Natural killer cell (primary cell): Measurements from ENCODE around the gene CLDN10. TPM values are rescaled to one million over a fixed set of nuclear protein-coding genes. Genes with fewer than 3 reads are reported as not detected.
"Not testable (repeated sequence)": the region's sequence is repeated elsewhere in the genome, so short reads cannot be mapped to it uniquely, and the experiment has no call there.

Experiments used
- ATAC-seq, 3 donors: fragments of 150-1000 bp in 2 of 3; fragments of 200-7000 bp in 1 of 3; cut with Tn5 transposase; 1 replicate in 1 of 3; 2 replicates in 2 of 3; pipeline ENCODE4 v1.10.0; 2021; ENCODE audit warnings: mild to moderate bottlenecking in 2 of 3, moderate library complexity in 2 of 3
- DNase-seq, 2 donors: peaks; one replicate each; pipeline versions ENCODE4 v3.0.0 to v3.0.0-alpha.2; 2013 to 2021; ENCODE audit warnings: mixed read lengths in 1 of 2
- H3K27ac ChIP-seq: one replicate; pipeline ENCODE4 v1.5.1; 2013; ENCODE audit warnings: mild to moderate bottlenecking, low read length
- H3K27me3 ChIP-seq: one replicate; pipeline ENCODE4 v1.6.1; 2013; ENCODE audit warnings: low read length; ENCODE audit not compliant: control insufficient read depth, insufficient read depth
- H3K36me3 ChIP-seq: one replicate; pipeline ENCODE4 v1.6.1; 2013; ENCODE audit warnings: low read length; ENCODE audit not compliant: control insufficient read depth, insufficient read depth
- H3K4me1 ChIP-seq: one replicate; pipeline ENCODE4 v1.6.1; 2013; ENCODE audit warnings: low read length; ENCODE audit not compliant: control insufficient read depth, insufficient read depth
- H3K4me3 ChIP-seq: one replicate; pipeline ENCODE4 v1.5.1; 2013; ENCODE audit warnings: low read length
- H3K9me3 ChIP-seq: one replicate; pipeline ENCODE4 v1.6.1; 2013; ENCODE audit warnings: low read length; ENCODE audit not compliant: control insufficient read depth, insufficient read depth
- H3K27ac Mint-ChIP-seq, 2 donors: one replicate each; pipeline ENCODE4 v1.8.0; 2022; ENCODE audit warnings: mild to moderate bottlenecking in 2 of 2, mixed read lengths in 2 of 2, moderate library complexity in 1 of 2
- H3K27me3 Mint-ChIP-seq, 2 donors: one replicate each; pipeline ENCODE4 v1.8.0; 2022; ENCODE audit warnings: low read depth in 2 of 2, mixed read lengths in 2 of 2
- H3K36me3 Mint-ChIP-seq: one replicate; pipeline ENCODE4 v1.8.0; 2022; ENCODE audit warnings: mixed read lengths
- H3K4me1 Mint-ChIP-seq, 2 donors: one replicate each; pipeline ENCODE4 v1.8.0; 2022; ENCODE audit warnings: mixed read lengths in 2 of 2
- H3K4me3 Mint-ChIP-seq: one replicate; pipeline ENCODE4 v1.8.0; 2022; ENCODE audit warnings: mild to moderate bottlenecking, moderate library complexity, mixed read lengths
- H3K9me3 Mint-ChIP-seq, 2 donors: one replicate each; pipeline ENCODE4 v1.8.0; 2022; ENCODE audit warnings: mixed read lengths in 2 of 2
- WGBS: methylation state at CpG from one replicate; pipeline ENCODE4 v1.1.7; 2013; ENCODE audit warnings: missing lambda C conversion rate; ENCODE audit not compliant: insufficient coverage; 5-methylcytosine and 5-hydroxymethylcytosine counted together
- intact Hi-C: fragments of 100-400 bp; cut with micrococcal nuclease; formaldehyde crosslinking; loops from one replicate; pipeline ENCODE4 v1.14.2; 2022
- total RNA-seq, 4 donors: library from RNA; stranded (reverse); fragments of 120-200 nt in 1 of 4; gene quantifications; one replicate each; pipeline versions ENCODE4 v1.2.3 to v1.2.4, GENCODE V29; 2013 to 2022
- TF ChIP-seq, protein P1 (sequence below): fragments of 200-600 bp; IDR thresholded peaks from one replicate; pipeline ENCODE4 v1.8.0; 2022; ENCODE audit warnings: antibody characterized with exemption

The CLDN10 gene
- total RNA-seq, 3 donors from 2014 or later (not counting 1 experiment from before 2014, with no cell fraction given), result not detected

DNA sequence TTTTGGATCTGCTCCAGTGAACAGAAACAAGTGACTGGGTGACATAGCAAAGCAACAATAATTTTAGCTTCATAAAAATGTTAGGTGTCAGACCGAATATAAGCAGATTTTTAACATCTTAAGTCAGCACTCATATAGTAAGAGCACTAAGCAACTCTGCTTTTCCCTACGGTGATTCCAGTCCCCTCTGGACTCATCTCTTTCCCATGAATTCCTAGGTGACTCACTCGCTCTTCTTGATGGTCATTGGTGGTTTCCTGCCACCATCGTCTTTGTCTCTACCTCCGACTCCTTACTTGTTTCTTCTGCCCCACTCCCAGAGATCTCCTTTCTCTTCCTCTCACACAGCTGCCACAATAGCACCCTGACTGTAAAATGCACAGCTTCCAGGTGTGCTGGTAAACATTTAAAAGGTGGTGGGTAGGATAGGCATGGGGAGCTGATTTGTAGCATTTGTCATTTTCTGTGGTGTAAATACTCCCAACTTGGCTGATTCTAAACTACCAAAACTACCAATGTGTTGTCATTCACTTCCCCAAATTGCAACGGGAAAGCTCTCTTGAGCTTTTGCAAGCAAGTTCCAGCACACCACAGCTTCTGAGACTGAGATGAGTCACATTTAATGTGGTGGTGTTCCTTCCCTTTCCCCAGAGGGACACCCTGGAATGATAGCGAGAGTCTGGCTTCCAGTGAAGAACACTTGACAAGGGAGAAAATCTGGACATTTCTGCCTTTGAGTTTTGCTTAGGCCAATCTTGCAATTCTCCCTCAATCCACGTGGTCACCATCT lies 42.8 kb upstream of the CLDN10 start:
- H3K27ac Mint-ChIP-seq, result no peak overlapping the region
- 64% methylated on average over 8 of the region's 8 CpGs for WGBS
- Histone ChIP-seq H3K4me1 (no peaks in the 10 kb centered on the region), H3K4me3 (no peak overlapping the region), H3K27me3 (no peaks in the 10 kb centered on the region), H3K9me3 (no peaks in the 10 kb centered on the region), H3K27ac (no peak overlapping the region), H3K36me3 (no peaks in the 10 kb centered on the region)
- no peak overlapping the region for H3K4me3 Mint-ChIP-seq
- intact Hi-C loops, result no loop called here
- H3K36me3 Mint-ChIP-seq, result no peaks in the 10 kb centered on the region
- DNase-seq, result no peak
- ATAC-seq, result no peak
- no peaks in the 10 kb centered on the region for H3K4me1 Mint-ChIP-seq
- H3K9me3 Mint-ChIP-seq, result no peaks in the 10 kb centered on the region
- H3K27me3 Mint-ChIP-seq, result peaks cover 8% of the 10 kb centered on the region in 2 donors
- TF ChIP-seq, protein P1, sequence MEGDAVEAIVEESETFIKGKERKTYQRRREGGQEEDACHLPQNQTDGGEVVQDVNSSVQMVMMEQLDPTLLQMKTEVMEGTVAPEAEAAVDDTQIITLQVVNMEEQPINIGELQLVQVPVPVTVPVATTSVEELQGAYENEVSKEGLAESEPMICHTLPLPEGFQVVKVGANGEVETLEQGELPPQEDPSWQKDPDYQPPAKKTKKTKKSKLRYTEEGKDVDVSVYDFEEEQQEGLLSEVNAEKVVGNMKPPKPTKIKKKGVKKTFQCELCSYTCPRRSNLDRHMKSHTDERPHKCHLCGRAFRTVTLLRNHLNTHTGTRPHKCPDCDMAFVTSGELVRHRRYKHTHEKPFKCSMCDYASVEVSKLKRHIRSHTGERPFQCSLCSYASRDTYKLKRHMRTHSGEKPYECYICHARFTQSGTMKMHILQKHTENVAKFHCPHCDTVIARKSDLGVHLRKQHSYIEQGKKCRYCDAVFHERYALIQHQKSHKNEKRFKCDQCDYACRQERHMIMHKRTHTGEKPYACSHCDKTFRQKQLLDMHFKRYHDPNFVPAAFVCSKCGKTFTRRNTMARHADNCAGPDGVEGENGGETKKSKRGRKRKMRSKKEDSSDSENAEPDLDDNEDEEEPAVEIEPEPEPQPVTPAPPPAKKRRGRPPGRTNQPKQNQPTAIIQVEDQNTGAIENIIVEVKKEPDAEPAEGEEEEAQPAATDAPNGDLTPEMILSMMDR, result no peak

DNA sequence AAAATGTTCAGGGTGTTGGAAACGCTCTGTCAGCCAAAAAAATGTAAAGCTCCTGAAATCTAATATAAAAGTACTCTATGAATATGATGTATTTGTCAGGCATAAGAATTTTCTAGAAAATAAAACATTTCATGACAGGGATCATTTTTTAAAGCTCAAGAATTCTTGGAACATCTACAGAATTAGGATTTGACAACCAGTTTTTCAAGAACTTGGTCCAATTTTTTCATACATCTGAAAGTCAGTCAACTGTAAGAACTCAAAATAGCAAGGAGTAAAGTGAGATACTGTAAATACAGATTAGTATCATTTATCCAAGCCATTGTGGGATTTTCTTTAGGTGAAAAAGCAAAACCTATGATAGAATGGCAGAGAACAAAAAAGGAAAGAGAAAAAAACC lies 41.6 kb upstream of the CLDN10 start:
- DNase-seq (no peak), ATAC-seq (no peak)
- no peak overlapping the region for H3K4me3 ChIP-seq
- no peaks in the 10 kb centered on the region for H3K36me3 Mint-ChIP-seq
- H3K4me1 Mint-ChIP-seq, result no peaks in the 10 kb centered on the region
- no peak overlapping the region for H3K4me3 Mint-ChIP-seq
- H3K36me3 ChIP-seq, result no peaks in the 10 kb centered on the region
- no CpG with 5 or more reads among the region's 1 CpG for WGBS
- no peaks in the 10 kb centered on the region for H3K4me1 ChIP-seq
- intact Hi-C loops, result no loop called here
- H3K27ac Mint-ChIP-seq, result no peak overlapping the region
- H3K27ac ChIP-seq, result no peak overlapping the region
- no peaks in the 10 kb centered on the region for H3K9me3 Mint-ChIP-seq
- TF ChIP-seq, protein P1, result no peak
- H3K27me3 Mint-ChIP-seq, result peaks cover 8 to 9% of the 10 kb centered on the region in 2 donors
- no peaks in the 10 kb centered on the region for H3K9me3 ChIP-seq
- no peaks in the 10 kb centered on the region for H3K27me3 ChIP-seq

- no peak overlapping the region for H3K4me3 ChIP-seq
- no peaks in the 10 kb centered on the region for H3K4me1 ChIP-seq
- ATAC-seq (no peak), DNase-seq (no peak)
- no peaks in the 10 kb centered on the region for H3K9me3 ChIP-seq
- no peak overlapping the region for H3K27ac ChIP-seq
- 84% methylated on average over 3 of the region's 3 CpGs for WGBS
- H3K36me3 ChIP-seq, result no peaks in the 10 kb centered on the region
- intact Hi-C loops, result no loop called here
- Mint-ChIP-seq H3K27me3 (peaks cover 5 to 8% of the 10 kb centered on the region in 2 donors), H3K9me3 (no peaks in the 10 kb centered on the region), H3K4me1 (no peaks in the 10 kb centered on the region), H3K36me3 (no peaks in the 10 kb centered on the region), H3K4me3 (no peak overlapping the region), H3K27ac (no peak overlapping the region)
- TF ChIP-seq, protein P1, result no peak
- no peaks in the 10 kb centered on the region for H3K27me3 ChIP-seq
These were observed 40.1 kb upstream of the CLDN10 start for GRCh38 chr13:95512424-95512823.

DNA sequence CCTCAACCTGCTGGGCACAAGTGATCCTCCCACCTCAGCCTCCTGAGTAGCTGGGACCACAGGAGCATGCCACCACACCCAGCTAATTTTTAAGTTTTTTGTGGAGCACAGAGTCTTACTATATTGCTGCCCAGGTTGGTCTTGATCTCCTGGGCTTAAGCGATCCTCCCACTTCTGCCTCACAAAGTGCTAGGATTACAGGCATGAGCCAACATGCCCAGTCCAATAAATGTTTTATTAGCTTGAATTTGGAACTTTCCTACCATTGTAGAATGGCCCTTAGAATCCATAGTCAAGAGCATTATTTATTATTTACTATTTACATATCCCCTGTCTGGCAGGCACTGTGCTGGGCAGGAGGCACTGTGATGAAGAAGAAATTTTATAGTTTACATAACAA lies 39.6 kb upstream of the CLDN10 start:
- 100% methylated on average over 1 of the region's 1 CpG for WGBS
- no peak overlapping the region for H3K4me3 ChIP-seq
- no peaks in the 10 kb centered on the region for H3K4me1 ChIP-seq
- no peaks in the 10 kb centered on the region for H3K27me3 ChIP-seq
- H3K4me3 Mint-ChIP-seq, result no peak overlapping the region
- H3K9me3 Mint-ChIP-seq, result no peaks in the 10 kb centered on the region
- H3K27ac Mint-ChIP-seq, result no peak overlapping the region
- intact Hi-C loops, result no loop called here
- TF ChIP-seq, protein P1, result no peak
- H3K27me3 Mint-ChIP-seq, result peaks cover 5 to 8% of the 10 kb centered on the region in 2 donors
- no peaks in the 10 kb centered on the region for H3K36me3 Mint-ChIP-seq
- no peaks in the 10 kb centered on the region for H3K4me1 Mint-ChIP-seq
- H3K27ac ChIP-seq, result no peak overlapping the region
- H3K36me3 ChIP-seq, result no peaks in the 10 kb centered on the region
- ATAC-seq, result no peak
- DNase-seq, result no peak
- H3K9me3 ChIP-seq, result no peaks in the 10 kb centered on the region

DNA sequence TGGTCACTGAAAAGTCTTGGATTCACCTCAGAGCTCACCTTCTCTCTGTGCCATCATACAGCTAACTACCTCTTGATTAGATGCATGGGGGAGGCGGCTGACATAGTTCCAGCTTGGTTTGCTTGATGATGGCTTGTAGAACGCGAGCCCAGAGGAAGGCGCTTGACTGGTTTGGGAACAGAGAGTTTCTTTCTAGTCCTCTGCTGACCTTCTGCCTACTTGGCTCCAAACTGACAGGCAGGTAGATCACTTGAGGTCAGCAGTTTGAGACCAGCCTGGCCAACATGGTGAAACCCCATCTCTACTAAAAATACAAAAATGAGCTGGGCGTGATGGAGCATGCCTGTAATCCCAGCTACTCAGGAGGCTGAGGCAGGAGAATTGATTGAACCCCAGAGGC lies 36.9 kb upstream of the CLDN10 start:
- H3K36me3 Mint-ChIP-seq, ATAC-seq, H3K36me3 ChIP-seq, H3K4me1 ChIP-seq, H3K4me1 Mint-ChIP-seq, DNase-seq, H3K4me3 ChIP-seq, H3K27me3 ChIP-seq, H3K4me3 Mint-ChIP-seq, intact Hi-C loops, H3K27ac ChIP-seq, H3K27ac Mint-ChIP-seq, H3K9me3 Mint-ChIP-seq, H3K9me3 ChIP-seq: not testable (repeated sequence)
- peaks cover 5 to 16% of the 10 kb centered on the region in 2 donors for H3K27me3 Mint-ChIP-seq
- 82% methylated on average over 4 of the region's 5 CpGs for WGBS
